HG03196 (cell line): ENCODE measurements around the gene ASS1.

Source experiments
- ATAC-seq: cut with Tn5 transposase; IDR thresholded peaks from one replicate; pipeline ENCODE4 v1.9.1; 2021; ENCODE audit not compliant: unreplicated experiment

Gene ASS1

GRCh38 chr9:130493476-130493875 lies 48.7 kb downstream of the ASS1 start:
- ATAC-seq = no peak

- ATAC-seq = no peak
Measured at GRCh38 chr9:130495067-130495466, 50.3 kb downstream of the ASS1 start.

DNA sequence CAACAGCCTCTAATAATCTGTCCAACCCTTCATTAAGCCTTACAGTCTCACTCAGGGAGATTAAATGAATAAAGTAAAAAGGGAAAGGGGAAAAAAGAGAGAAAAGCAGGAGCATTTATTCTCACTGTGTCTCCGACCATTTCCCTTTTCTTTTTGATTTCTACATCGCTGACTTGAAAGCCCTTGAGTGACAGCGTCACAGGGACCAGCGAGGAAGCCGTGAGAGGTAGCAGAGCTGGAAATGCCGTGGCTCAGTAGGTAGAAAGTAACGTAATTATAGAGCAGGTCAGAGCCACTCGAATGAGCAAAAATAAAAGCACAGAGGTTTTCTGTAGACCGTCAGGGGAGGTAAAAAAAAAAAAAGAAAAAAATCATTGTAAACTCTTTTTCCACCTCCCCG lies 52.4 kb downstream of the ASS1 start:
- no peak for ATAC-seq

DNA sequence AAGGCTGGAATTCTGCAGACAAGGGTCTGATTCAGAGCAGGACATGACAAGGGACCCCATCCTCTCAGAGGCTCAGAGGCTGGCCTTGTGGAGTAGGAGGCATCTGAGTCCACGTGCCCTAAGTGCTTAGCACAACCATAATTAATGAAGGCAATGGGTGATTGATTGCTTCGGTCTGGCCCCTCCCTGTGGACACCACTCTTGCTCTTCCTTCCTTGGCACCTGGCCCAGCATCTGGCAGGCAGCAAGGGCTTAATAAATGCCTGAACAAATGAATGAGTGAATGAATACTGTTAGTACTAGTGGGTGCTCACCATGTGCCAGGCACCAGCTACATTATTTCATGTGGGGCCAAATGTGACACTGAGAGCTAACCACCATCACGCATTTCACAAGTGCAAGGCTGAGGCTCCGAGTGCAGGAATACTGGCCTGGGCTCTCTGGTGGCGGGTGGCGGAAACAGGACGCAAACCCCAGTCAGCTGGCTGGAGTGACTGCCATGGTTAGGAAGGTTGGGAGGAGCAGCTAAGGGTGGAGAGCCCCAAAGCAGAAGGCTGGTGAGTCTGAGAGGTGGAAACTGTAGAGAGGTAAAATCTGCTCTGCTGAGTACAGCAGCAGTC lies 53.6 kb downstream of the ASS1 start:
- ATAC-seq = no peak

- no peak for ATAC-seq
Measured at GRCh38 chr9:130498918-130499698, 54.3 kb downstream of the ASS1 start.

DNA sequence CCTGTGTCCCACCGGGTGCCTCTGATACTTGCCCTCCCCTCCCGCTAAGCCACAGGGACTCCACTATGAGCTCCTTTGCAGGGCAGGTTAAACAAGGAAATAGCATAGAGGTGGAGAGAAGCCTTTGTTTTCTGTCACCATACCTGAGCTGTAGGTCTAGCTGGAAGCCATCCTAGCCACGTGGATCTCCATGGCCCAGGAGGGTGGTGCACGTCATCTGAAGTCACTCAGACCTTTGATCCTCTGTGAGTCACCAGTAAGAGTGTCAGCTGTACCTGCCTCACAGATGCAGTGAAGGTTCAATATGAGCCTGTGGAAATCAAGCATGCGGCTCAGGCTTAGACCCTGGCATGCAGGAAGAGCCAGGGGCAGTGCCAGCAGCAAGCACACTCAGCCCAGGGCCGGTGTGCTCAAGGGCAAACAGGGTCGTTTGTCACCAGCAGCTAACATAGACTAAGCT lies 55.1 kb downstream of the ASS1 start:
- no peak for ATAC-seq

DNA sequence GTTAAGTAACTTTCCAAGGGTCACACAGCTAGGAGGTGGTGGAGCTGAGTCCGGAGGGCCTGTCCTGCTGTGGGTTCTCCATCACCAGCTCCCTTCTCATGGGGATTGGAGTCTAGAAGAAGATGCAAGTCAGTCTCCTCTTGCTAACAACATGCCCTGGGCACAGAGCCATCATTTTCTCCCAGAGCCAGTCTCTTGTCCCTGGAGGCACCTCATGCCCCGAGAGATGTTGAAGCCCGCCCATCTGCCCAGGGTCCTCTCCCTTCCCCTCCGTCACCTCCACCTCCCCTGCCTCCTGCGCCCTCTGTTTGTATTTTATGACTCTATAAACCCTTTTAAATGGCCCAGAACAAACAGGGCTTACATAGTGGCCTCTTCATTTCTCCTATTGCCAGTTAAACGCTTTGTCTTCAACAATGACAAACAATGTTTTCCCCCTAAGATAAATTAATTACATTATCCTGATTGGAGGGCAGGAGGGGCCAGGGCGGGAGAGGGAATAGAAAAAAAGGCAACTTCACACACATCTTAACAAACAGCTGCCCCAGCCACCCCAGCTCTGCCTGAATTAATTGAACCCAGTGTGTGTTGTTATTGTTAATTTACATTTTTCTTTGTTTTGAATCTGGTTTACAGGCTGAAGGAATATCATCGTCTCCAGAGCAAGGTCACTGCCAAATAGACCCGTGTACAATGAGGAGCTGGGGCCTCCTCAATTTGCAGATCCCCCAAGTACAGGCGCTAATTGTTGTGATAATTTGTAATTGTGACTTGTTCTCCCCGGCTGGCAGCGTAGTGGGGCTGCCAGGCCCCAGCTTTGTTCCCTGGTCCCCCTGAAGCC lies 55.8 kb downstream of the ASS1 start:
- ATAC-seq = no peak

DNA sequence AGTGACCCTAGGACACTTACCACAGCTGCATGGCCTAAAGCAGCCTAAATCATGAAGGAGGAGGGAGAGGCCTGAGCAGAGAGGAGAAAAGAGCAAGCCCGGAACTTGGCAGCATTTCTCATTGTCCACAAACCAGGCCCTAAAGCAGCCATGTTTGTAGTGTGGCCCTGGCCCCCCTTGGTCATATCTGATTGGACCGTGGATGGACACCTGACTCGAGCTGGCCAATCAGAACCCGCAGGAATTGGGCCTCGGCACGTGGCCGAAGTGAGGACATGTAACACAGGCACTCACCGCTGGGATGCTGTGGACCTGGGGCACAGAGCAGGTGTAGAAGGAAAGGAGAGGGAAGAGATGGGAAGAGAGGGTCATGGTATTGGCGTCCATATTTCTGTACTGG lies 56.9 kb downstream of the ASS1 start:
- no peak for ATAC-seq

DNA sequence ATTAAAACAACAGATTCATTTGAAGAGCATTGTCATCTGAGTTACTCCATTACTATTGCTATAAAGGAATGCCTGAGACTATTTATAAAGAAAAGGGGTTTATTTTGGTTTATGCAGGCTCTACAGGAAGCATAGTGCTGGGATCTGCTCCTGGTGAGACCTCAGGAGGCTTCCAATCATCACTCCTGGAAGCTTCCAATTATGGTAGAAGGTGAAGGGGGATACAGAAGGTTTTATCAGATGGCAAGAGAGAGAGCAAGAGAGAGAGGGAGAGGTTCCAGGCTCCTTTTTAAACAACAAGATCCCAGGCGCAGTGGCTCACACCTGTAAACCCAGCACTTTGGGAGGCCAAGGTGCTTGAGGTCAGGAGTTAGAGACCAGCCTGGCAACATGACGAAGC lies 63.5 kb downstream of the ASS1 start:
- no peak for ATAC-seq

GRCh38 chr9:130512199-130512598 lies 67.4 kb downstream of the ASS1 start:
- ATAC-seq = no peak

DNA sequence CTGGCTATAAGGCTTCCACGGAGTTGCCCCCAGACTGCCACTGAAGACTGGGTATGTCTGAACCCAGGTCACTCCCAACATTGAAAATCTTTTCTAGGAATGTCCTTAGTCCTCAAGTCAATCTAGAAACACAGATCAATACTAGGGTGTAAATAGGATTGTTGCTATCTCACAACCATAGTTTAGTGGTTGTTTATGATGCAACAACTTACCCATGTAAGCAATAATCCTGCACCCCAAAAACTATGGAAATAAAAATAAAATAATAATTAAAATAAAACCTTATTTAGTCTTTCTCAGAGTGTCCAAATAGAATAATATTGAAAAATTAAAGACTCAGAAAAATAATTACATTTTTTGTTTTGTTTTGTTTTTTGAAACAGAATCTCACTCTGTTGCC lies 68.3 kb downstream of the ASS1 start:
- ATAC-seq = no peak

GRCh38 chr9:130518233-130518632 lies 73.5 kb downstream of the ASS1 start:
- ATAC-seq = no peak

GRCh38 chr9:130518943-130519799 lies 74.4 kb downstream of the ASS1 start:
- no peak for ATAC-seq

DNA sequence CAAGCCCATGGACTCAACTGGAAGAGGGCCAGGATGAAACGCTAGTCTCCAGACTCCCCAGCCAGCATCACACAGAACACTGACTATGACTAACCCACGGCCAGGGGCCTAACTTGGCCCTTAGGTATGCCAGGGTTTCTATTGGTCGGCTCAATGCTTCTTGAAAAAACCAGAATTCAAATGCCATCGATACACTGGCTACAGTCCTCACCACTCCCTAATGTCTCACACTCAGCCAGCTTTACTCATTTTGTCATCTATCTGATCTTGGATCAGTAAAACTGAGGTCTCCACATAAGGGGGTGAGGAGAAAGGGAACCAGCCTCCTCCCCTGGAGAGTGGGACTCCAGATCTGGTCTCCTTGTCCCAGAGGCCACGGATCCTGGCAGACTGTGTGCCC lies 75.2 kb downstream of the ASS1 start:
- ATAC-seq = no peak

DNA sequence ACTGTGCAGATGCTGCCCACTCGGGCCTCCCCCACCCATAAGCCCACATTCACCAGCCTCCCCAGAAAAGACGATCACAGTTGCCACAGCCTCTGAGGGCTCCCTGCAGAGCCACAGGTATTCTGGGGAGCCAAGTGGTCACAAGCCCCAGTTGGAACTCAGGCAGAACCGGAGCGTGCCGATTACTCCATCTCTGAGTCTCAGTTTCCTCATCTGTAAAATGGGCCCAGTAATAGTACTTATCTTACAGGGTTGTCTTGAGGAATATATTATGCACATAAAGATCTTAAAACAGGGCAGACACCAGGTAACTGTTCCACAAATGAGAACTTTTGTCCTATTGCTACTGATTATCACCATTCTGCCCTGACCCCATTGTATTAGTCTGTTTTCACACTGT lies 77.0 kb downstream of the ASS1 start:
- ATAC-seq = no peak

DNA sequence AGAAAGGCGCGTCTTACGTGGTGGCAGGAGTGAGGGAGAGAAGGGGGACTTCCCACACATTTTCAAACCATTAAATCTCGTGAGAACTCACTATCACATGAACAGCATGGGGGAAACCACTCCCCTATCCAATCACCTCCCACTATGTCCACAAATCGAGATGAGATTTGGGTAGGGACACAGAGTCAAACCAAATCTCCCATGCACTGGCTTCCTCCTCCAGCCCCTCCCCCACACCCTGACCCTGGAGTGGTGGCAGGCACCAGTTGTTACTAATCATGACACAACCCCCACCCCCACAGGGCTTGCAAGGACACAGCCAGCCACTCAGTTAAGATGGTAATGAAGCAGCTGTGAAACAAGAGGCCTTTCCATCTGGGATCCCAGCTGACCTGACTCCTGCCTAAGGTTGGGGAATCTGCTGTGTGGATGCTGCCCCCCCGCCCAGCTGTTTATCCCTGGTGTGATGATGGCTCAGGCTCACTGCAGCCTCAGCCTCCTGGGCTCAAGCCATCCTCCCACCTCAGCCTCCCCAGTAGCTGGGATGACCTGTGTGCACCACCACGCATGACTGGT lies 77.6 kb downstream of the ASS1 start:
- ATAC-seq = no peak

DNA sequence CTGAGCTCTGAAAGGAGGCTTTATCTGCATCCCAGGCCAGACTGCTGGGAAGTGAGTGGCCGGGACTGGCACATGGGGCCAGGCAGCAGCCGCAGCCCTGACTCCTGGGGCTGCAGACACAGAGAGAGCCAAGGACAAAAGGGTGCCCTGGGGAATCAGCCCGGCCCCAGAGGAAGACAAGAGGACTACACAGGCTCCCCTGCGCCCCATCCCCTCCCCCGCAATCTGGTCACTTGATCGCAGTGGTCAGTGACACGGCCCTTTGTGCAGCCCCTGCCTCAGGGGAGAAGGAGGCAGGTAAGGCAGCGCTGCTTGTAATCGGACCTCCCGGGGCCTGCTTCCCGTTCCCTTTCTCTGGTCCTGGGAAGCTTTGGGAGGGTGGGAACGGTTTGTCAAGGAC lies 79.2 kb downstream of the ASS1 start:
- ATAC-seq = no peak

GRCh38 chr9:130526193-130526853 lies 81.6 kb downstream of the ASS1 start:
- ATAC-seq = no peak

GRCh38 chr9:130526854-130527650 lies 82.3 kb downstream of the ASS1 start:
- no peak for ATAC-seq
